ENCODE results near the gene DTX2.
"Not testable (repeated sequence)": the region's sequence is repeated elsewhere in the genome, so short reads cannot be mapped to it uniquely, and the experiment has no call there.

- TF ChIP-seq CTCF (IDR thresholded peaks at IDR 0.05); EZH2 (IDR thresholded peaks at IDR 0.05; ENCODE audit: borderline replicate concordance, insufficient read depth, low read depth, low read length, poor library complexity, severe bottlenecking): not testable (repeated sequence)
These were observed 868 bp downstream of the DTX2 start for GRCh38 chr7:76462271-76462882.

Measured in B cell (primary cell).